KOPT-K1 (cell line): ENCODE data around the gene TMEM87B.

Experiments used
- H3K27ac ChIP-seq: fragments of 200-600 bp; sonication (generic); 2 replicates; pipeline ENCODE4 v1.5.1; 2016; ENCODE audit warnings: antibody characterized with exemption, mild to moderate bottlenecking, low read depth, low read length; ENCODE audit not compliant: poor library complexity, severe bottlenecking
- H3K36me3 ChIP-seq: fragments of 200-600 bp; sonication (generic); 2 replicates; pipeline ENCODE4 v1.5.1; 2017; ENCODE audit warnings: antibody characterized with exemption, mild to moderate bottlenecking, low read length, moderate library complexity; ENCODE audit not compliant: insufficient read depth
- H3K9me3 ChIP-seq: fragments of 200-600 bp; sonication (generic); 2 replicates; pipeline ENCODE4 v1.5.1; 2017; ENCODE audit warnings: antibody characterized with exemption, low read length, mild to moderate bottlenecking; ENCODE audit not compliant: insufficient read depth, poor library complexity, severe bottlenecking

Gene TMEM87B

DNA sequence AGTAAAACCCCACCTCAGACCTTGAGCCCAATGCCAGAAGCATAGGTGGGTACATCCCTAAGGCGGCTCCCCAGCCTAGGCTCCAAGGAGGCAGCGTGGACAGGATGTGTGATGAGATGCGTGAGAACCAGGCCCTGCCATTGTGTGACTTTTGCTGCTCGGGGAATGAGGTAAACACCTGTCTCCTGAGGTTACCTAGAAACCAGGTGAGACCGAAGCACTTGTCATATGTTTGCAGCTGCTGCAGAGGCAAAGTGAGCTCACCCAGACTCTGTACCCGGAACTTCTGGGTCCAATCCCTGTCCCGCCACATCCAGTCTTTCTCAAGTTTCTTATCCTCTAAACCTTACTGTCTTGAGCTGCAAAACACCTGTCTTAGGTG lies 86.5 kb downstream of the TMEM87B start:
- no peak overlapping the region for H3K27ac ChIP-seq
- H3K36me3 ChIP-seq: no peaks in the 10 kb centered on the region
- H3K9me3 ChIP-seq: no peaks in the 10 kb centered on the region

DNA sequence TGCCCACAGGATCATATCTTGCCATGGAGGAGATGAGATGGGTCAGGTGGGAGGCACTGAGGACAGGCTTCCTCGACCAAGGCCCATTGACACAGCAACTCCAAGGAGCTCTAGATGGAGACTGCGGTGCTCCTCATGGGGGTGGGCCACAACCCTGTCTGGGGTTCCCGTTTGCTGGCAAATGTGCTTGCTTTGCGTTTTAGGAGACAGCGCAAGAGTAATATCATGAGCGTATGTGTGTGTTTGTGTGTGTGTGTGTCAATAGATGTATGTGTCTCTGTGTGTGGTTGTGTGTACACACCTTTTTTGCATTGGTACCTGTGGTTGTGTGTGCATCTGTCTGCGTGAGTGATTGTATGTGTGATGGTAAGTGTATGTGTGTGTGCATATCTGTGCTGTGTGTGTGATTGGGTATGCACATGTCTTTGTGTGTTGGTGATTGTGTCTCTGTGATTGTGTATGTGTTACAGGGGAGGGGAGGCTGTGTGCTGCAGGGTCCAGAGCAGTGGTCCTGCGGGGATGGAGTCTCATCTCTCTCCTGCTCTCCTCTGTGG lies 87.5 kb downstream of the TMEM87B start:
- H3K27ac ChIP-seq: no peak overlapping the region
- no peaks in the 10 kb centered on the region for H3K36me3 ChIP-seq
- no peaks in the 10 kb centered on the region for H3K9me3 ChIP-seq

DNA sequence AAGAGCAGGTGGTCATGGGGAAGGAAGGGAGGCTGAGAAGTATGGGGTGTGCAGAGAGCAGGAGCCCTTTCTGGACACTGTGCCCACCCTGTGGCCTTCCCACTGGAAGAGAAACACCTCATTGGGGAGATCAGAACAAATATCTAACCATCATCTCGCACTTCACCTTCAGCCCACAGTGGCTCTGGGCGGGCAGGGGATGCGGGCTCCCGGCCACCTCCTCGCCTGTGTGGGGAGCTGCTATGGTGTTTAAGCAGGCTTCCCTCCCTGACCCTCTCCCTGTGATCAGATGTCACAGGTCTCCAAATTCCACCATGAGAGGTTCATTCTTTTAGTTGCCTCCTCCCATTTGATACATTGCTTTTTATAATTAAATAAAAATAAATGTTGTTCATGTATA lies 88.1 kb downstream of the TMEM87B start:
- no peaks in the 10 kb centered on the region for H3K36me3 ChIP-seq
- no peak overlapping the region for H3K27ac ChIP-seq
- H3K9me3 ChIP-seq: no peaks in the 10 kb centered on the region

DNA sequence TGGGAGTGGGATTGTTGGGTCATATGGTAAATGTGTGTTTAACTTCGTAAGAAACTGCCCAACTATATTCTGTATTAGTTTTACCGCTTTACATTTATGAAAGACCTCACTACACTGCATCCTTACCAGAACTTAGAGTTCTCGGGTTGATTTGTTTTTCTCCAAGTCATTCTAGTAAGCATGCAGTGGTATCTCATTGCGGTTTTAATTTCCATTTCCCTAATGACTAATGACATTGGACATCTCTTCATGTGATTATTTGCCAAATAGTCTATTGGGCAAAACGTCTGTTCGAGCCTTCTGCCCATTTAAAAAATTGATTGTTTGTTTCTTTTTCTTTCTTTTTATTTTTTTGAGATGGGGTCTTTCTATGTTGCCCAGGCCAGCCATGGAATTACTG lies 89.9 kb downstream of the TMEM87B start:
- Histone ChIP-seq H3K36me3 (no peaks in the 10 kb centered on the region), H3K27ac (no peak overlapping the region), H3K9me3 (no peaks in the 10 kb centered on the region)

DNA sequence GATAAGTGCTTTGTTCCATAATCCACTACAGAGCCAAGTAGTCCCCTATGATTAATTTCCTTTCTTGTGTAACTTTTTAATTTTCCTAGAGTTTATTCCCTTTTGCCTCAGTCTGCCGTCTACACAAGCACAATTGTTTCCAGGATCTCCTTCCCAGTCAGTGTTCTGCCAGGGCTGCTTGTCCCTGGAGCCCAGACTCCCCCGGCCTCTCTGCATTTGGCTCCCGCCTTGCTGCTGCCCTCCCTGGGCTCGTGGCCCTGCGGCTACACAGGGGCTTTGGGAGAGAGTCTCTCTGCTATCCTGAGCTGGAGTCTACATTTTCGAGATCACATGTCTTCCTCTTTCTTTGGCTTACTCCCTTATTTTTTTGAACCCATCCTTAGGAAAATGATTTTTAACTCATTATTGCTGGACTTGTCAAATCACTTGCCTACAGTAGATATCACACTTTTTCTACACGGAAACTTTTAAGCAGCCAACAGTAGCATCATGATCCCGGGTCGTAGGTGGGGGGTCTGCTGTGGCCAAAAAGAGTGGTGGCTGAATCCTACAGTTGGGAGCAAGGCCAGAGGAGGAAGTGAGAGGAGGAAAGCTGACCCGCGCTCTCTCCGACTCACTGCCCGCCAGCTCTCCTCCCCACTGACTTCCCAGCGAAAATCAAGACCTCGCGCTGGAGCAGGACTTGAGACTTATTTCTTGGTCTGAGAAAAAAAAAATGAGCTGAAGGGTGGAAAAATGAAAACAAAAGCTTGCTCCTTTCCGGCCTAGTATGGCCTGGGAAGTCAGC lies 92.5 kb downstream of the TMEM87B start:
- no peak overlapping the region for H3K27ac ChIP-seq
- H3K36me3 ChIP-seq: no peaks in the 10 kb centered on the region
- no peaks in the 10 kb centered on the region for H3K9me3 ChIP-seq

DNA sequence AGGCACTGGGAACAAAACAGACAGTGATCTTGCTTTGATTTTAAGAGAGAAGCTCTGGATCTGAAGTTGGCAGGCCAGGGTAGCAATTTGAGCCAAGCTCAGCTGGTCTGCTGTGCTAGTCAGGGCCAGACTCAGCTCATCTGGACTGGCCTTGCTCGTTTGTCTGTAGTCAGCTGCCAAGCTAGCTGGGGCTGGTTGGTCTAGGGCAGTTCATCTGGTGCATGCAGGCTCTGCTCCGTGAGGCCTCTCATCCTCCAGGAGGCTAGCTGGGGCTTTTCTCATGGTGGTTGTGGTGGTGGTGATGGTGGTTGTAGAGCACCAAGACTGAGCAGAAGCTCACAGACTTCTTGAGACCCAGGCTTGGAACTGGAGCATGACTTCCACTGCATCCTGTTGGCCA lies 93.4 kb downstream of the TMEM87B start:
- Histone ChIP-seq H3K36me3 (no peaks in the 10 kb centered on the region), H3K9me3 (no peaks in the 10 kb centered on the region), H3K27ac (no peak overlapping the region)

DNA sequence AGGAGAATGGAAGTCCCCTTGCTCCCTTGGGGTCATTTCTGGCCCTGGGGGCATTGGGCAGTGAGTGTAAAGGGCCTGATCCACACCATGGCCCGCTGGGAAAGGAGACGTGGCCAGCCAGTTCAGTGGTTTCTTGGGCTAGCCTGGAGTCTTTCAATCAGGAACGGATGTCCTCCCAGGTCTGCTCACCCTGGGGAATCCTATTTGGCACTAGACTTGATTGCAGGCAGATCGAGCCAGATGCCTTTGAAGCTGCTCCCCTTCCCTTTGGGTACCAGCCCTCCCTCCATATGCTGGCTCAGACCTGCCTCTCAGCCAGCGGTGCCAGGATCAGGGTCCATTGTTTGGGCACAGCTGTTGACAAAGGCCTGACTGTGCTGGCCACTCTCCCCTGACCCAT lies 94.1 kb downstream of the TMEM87B start:
- Histone ChIP-seq H3K36me3 (no peaks in the 10 kb centered on the region), H3K9me3 (no peaks in the 10 kb centered on the region), H3K27ac (no peak overlapping the region)

DNA sequence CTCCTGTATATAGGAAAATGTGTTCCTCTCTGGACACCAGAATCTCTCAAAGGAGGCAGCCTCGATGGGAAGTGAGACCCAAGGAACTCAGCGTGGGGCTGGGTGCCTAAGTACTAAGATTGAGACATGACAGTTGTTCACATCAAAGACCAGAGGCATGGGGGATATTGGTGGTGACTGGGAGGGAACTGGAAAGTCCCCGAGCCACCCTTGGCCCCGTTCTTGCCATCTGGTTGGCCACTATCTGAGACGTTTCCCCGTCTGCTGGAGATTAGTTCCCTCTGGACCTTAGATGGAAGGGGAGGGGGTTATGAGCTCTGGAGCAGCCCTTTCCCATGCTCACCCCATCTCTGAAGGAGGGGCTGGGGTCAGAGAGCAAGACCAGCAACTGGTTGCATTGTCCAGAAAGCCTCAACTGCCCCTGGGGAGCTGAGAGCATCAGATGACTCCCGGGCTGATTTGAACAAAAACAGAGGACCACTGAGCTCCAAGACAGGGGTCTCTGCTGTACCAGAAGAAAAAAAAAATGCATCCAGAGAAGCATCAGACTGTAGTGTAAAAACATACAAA lies 94.9 kb downstream of the TMEM87B start:
- H3K27ac ChIP-seq: no peak overlapping the region
- no peaks in the 10 kb centered on the region for H3K9me3 ChIP-seq
- H3K36me3 ChIP-seq: no peaks in the 10 kb centered on the region

DNA sequence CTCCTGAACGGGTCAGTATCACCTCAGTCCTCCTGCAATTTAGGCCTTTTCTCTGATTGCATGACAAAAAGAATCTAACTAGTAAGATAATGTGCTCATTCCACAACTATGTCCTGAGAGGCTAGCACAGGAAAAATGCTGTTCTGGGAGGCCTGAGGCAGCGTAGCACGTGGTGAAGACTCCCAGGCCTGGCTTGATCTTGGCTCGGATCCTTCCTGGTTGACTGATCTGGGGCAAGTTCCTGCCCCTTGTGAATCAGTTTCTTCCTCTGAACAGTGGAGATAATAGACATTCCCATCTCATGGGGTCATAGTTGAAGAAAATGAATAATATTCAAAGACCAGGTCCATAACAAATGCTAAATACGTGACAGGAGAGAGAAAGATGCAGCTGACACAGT lies 95.4 kb downstream of the TMEM87B start:
- H3K36me3 ChIP-seq: no peaks in the 10 kb centered on the region
- H3K9me3 ChIP-seq: no peaks in the 10 kb centered on the region
- no peak overlapping the region for H3K27ac ChIP-seq

DNA sequence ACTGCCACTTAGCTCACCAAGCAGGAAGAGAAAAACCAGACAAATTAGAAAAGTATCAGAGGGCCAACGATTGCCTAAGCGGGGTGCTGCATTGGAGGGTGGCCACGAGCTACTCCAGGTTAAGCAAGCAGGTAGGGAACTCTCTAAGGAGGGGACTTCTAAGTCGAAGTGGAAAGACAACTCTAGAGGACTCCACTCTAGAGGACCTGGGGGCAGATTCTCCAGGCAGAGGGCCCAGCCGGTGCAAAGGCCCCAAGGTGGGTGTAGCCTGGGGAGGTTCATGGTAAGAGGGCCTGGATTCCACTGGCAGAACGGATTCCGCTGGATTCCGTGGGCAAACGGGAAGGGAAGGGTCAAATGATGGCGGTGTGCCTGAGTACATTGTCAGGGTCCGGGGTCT lies 95.8 kb downstream of the TMEM87B start:
- no peak overlapping the region for H3K27ac ChIP-seq
- H3K9me3 ChIP-seq: no peaks in the 10 kb centered on the region
- no peaks in the 10 kb centered on the region for H3K36me3 ChIP-seq

DNA sequence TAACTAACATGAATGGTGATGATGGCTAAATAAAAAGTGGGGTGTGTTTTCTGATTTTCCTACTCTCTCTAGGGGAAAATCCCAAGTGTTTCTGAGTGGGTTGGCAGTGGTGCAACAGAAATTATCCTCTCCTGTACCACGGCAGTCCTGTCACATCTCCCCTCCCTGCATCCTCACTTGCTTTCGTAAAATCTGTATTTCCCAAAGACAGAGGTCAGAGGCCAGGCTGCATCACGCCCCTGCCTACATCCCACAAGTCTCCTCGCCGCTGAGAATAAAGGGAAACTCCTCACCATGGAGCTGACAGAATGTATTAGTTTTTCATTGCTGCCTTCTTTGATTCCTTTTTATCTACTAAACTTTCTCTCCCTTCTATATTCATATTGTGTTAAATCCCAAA lies 96.2 kb downstream of the TMEM87B start:
- Histone ChIP-seq H3K9me3 (no peaks in the 10 kb centered on the region), H3K36me3 (no peaks in the 10 kb centered on the region), H3K27ac (no peak overlapping the region)

DNA sequence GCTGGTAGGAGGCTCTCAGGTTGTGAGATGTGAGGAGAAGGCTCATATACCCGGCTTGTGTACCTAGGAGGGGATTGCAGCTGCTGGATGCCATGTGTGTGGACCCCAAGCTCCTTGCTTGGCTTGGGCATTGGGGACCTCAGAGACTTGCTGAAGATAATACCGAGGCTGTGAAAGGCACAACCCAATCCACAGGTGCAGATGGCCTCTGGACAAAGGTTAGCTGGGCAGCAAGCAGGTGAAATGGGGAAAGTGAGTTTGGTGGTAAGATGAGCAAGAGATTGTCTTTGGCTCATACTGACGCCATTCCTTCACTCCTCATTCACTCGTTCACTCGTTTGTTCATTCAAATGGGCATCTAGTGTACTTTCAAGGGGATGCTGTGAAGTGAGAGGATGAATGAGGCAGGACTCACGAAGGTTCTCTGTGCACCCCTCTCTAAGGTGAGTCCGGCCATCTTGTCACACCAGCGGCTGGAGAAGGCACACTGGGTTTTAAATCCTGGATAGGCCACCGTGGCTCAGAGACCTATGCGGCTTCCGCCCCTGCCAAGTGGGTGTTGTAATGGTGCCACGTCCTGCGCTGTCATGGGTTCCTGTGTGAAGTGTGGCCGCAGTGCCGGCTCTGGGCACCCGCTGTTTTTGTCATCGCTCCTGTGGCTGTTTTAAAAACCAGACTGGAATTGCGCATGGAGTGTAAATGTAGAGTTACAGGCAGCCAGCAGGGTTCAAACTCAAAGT lies 96.8 kb downstream of the TMEM87B start:
- Histone ChIP-seq H3K9me3 (no peaks in the 10 kb centered on the region), H3K36me3 (no peaks in the 10 kb centered on the region), H3K27ac (no peak overlapping the region)

DNA sequence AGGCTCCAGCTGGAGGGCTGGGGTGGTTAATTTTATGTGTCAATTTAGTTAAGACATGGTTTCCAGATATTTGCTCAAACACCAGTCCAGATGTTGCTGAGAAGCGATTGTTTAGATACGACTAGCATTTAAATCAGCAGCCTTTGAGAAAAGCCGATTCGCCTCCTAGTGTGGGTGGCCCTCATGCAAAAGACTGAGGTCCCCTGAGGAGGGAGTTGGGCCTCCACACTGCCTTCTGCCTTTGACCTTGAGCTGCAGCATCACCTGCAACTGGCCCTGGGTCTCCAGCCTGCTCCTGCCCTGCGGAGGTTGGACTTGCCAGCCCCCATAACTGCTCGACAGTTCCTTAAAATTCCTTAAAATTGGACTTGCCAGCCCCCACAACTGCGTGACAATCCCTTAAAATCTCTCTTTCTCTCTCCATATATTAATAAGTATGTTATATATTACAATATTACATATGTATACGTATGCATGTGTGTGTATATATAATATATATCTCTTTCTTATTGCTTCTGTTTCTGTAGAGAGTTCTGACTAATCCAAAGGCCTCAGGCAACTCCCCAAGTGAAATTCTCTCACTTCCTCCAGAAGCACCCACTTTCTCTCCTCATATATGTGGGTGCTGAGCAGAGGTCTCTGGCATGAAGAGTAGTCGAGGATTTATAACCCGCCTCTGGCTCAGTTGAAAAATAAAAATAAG lies 97.6 kb downstream of the TMEM87B start:
- no peaks in the 10 kb centered on the region for H3K9me3 ChIP-seq
- no peaks in the 10 kb centered on the region for H3K36me3 ChIP-seq
- H3K27ac ChIP-seq: no peak overlapping the region

DNA sequence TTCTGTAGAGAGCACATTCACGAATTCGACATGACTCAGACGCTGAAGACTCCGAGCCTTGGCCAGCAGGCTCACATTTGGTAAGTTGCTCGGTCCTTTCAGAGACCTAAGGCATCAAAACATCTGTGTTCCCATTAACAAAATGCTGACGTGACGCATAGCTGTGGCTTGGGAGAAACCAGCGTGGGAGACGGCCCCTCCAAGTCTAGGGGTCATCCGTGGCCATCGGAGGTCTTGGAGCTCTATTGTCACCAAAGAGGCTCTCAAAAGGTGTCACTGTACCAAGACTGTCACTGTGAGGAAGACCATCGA lies 98.1 kb downstream of the TMEM87B start:
- Histone ChIP-seq H3K27ac (peak overlapping the region; percentile 97), H3K36me3 (no peaks in the 10 kb centered on the region), H3K9me3 (no peaks in the 10 kb centered on the region)

DNA sequence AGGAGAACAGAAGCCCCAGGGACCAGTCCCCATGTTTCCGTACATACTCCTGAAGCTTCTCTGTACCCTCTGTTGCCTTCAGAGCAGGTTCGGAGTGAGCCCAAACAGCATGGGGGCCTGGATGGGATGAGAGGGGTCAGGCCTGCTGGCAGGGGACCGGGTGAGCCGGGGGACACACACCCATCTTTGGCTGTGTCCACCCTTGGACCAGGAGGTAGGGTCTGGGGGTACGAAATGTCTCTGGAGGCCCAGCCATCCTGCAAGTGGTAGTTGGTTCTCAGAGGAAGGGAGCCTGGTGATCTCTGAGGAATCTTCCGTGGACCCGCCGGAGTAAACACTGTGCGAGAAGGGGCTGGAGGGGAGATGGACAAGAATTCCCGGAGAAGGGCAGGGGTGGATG lies 98.4 kb downstream of the TMEM87B start:
- no peaks in the 10 kb centered on the region for H3K36me3 ChIP-seq
- H3K27ac ChIP-seq: peak overlapping the region; percentile 97
- H3K9me3 ChIP-seq: no peaks in the 10 kb centered on the region
